ENCODE data around the gene MYO1D.

GRCh38 chr17:32528825-32529224, 348.1 kb downstream of the MYO1D start:
- TF ChIP-seq POLR2A (IDR thresholded peaks at IDR 0.05) = no peak
- no peak for TF ChIP-seq CTCF (IDR thresholded peaks at IDR 0.05)
